T-helper 1 cell treated with Interleukin-12 subunit alpha and Interleukin-12 subunit beta and Interleukin-4 antibody, amounts not matched to agents 30 ng/mL and 1 ng/mL, for 36 hours (primary cell): Measurements from ENCODE around the gene PSAP. TPM values are rescaled to one million over a fixed set of nuclear protein-coding genes. Genes with fewer than 3 reads are reported as not detected.

Experiments
- intact Hi-C: fragments of 100-400 bp; cut with micrococcal nuclease; formaldehyde crosslinking; loops from one replicate; pipeline ENCODE4 v1.15.1; 2024
- total RNA-seq: library from RNA; stranded (reverse); gene quantifications from 2 replicates; pipeline ENCODE4 v1.2.3, GENCODE V29; 2022

PSAP gene
- total RNA-seq, 1 donor from 2014 or later, result 188 TPM

DNA sequence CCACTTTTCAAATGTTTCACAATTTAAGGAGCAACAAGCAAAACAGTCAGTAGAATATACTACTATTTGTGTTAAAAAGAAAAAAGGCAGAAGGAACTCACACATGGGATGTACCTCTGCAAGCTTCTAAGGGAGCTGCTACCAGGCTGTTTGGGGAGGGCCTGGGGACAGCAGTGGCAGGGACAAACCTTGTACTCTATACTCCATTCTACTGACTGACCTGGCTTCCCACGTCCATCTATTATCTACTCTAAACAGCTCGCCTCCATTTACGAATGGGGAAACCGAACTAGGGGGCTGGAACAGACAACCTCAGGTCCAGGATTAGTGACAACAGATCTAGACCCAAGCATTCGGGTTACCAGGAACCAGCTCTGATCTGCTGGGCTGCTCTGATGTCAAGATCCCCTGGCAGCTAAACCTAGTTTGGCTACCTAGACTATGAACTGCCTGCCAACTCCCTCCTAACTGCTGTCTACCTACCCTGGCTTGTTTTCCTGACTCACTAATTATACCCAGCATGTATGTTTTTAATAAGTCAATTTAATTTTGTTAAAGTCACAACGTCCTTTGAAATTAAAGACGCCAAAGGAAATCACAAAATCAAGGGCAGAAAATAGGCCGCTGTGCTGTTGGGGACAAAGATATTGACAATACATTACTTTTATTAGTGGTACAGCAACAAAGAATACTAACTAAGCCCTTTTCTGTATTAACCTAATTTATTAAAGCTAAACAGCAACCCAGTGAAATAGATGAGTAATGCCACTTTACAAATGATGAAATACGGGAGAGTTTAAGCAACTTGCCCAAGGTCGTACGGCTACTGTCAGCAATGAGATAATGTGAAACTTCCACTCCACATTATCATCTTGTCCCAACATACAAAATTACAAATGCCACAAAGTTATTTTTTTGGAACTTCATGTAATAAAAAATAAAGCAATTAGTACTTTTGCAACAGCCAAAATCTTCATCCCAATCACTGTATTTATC lies 5.3 kb downstream of the PSAP start:
- intact Hi-C loops, result no loop called here

DNA sequence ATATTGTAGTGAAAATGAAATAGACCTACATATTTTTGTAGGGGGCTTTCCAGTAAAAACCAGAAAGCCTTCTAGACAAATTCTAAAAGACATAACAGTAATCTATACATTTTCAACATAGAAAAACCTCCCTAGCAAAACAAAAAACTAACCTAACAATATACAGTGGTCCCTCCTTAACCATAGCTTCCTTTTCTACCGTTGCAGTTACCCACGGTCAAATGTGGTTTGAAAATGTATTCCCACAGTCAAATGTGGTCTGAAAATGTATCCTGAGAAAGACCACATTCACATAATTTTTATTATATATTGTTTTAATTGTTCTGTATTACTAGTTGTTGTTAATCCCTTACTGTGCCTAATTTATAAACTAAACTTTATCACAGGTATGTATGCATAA lies 6.4 kb downstream of the PSAP start:
- intact Hi-C loops, result no loop called here

DNA sequence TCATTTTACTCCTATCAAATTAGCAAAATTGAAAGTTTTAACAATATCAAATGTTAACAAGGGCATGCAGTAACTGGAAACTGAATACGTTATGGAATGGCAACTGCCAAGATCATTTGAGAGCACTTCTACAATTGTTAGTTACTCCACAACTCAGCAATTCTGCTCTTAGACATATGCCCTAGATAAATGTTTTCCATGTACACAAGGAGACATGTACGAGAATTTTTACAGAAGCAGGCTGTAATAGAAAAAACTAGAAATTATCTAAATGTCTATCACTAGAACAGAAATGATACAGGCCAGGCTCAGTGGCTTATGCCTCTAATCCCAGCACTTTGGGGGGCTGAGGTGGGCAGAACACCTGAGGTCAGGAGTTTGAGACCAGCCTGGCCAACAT lies 7.0 kb downstream of the PSAP start:
- intact Hi-C loops, result no loop called here

DNA sequence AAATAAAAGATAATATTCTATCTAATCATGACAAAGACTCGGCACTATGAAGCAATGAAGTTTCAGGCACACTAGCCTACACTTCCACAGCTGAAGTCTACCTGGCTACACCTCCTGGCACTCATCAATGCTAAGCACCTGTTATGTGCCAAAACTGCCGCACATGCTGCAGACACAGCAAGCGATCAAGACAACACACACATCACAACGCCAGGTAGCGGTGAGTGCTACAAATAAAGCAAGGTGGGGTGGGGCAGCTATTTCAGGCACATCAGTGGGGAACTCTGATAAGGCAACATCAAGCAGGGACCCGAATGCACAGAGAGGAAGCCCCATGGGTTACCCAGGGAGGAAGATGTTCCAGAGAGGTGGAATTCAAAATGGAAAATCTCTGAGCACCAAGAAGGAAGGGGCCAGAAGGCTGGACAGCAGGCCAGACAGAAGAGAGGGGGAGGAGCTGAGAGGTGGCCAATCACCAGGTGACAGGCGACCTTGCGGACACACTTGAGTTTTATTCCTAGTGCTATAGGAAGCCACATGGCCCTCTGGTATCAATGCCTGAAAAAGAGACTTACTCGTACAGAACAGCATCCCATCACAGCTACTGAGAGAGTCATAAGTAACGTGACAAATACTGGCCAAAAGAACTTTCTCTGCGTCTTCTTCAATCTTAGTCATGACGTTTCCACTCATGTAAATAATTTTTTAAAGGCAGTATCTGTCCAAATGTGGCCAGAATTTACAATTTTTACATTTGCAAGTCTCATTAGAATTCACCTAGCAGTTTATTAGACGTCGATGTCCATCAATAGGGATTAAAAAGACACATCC lies 8.0 kb downstream of the PSAP start:
- intact Hi-C loops, result no loop called here

DNA sequence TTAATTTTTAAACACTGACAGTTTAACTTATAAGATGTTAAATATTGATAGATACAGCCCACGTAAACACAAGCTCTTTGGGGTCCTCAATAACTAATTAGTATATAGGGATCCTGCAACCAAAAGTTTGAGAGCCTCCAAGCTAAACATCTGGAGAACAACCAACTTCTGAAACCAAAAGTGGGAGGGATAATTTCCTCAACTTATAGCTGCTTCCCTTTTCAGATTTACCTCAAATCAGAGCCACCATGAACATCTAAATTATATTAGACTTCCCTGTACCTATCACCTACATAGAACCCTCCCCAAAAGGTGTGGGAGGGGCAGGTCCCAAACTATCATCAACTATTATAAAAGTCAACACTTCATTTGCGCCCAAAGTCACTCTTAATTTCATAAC lies 8.6 kb downstream of the PSAP start:
- intact Hi-C loops, result no loop called here

DNA sequence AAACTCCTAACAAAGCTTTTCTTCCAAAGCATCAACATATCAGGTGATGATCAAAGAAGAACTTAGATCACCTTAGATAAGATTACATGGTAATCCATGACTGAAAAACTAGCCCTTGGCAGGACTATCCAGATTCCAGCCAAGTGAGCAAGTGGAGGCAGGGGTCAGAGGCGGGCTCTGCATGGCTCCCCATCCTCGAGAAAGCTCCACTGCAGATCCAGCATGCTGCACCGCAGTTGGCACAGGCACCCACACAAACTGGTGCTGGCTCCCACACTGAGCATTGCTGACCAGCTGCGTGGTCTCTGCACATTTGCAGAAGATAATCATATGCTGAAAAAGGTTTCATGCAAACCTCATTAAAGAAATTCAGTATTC lies 10.1 kb downstream of the PSAP start:
- intact Hi-C loops, result no loop called here

DNA sequence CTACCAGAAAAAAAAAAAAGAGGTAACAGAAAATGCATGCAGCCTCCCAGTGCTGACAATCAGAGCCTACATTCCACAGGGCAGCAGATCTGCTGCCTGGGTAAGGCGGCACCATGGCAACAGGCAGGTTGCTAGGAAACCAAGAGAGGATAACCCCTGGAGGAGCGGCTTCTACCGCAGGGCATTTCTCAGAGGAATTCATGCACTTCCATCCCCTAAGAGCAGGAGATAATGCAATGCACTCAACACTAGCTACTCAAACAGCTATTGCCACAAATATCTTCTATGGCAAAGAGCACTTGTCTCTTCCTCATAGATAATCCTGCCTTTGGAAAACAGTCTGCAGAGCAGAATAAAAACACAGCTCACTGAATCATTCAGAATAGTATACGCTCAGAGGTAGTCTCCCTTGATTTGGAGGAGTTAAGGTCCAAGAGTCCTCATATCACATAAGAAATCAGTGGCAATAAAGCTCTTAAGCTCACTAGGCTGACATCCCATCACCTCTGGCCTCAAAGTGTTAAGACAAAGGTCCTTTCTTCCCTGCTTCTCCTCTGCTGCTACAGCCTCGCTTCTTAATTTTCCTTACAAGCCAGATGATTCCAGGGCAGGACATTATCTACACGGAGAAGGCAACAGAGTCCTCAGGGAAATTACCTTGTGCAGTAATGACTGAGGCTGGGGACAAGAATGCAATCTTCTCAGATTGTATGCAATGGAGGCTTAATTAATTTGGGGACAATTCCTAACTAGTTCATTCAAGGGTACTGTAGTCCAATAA lies 10.7 kb downstream of the PSAP start:
- intact Hi-C loops, result no loop called here

DNA sequence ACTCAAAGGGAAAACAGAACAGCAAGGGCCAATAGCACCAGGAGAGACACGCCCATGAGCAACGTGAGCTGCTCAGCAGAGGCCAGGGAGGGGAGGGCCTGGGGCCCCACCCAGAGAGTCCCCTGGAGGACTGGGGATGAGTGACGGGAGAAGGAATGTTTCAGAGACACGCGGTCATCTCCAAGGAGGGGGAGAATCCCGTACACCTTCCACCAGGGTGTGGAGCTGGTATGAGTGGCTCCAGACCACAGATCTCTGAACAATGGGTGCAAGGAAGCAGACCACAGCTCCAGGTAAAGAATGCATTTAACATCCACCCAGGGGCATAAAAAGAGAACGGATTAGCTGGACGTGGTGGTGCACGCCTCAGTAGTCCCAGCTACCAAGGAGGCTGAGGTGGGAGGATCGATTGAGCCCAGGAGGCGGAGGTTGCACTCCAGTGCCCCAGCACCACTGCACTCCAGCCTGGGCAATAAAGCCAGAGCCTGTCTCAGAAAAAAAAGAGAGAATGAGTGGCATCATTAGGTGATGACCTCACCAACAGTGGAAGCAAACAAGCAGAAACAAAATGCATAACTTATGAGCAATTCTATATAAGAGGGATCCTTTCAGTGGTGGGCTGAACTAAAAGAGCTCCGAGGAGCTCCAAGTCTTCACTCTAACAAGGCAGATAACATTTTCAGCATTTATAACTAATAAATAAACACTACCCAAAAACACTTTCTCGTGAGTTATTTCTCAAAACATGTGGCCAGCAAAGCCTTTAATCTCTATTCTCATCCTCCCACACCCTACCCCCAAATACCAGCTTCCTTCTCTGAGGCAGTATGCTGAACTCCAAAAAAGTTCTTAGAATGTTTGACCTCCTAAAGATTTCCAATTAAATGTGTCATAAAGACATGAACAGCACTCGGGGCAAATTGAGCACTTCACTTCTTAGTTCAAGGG lies 12.5 kb downstream of the PSAP start:
- intact Hi-C loops, result no loop called here

DNA sequence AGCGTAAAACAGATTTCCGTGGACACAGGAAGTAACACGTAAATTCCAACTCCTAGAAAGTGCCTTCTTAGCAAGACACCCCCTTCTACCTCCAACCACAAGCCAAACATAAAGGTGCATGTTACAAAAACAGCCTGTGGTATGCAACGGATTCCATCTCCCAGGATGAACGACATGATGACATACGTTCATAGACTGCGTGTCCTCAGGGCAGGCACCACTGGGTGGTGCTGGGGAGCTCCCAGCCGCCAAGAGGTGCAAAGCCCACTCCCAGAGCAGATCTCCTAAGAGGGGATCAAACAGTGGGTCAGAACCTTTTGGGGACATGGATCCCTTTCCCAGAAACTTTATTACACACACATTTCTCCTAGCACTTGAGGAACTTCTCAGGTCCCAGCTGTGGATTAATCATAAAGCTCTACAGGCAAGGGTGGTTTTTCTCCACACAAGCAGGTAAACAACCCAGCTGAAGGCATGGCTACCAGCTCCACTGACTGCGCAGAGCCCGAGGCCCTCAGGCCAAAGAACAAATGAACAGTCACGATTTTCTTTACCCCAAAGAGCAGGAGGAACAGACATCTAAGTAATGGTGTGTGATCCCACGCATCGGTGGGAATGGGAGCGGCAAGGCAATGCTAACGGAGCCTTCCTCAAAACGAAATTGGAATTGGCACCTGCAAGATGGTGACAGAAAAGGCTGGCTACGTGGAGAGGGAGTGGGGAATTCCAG lies 13.8 kb downstream of the PSAP start:
- intact Hi-C loops, result loop anchor here (1.0 kb wide), 1 partner anchor 59 kb away; no protein-coding TSS in a partner anchor

DNA sequence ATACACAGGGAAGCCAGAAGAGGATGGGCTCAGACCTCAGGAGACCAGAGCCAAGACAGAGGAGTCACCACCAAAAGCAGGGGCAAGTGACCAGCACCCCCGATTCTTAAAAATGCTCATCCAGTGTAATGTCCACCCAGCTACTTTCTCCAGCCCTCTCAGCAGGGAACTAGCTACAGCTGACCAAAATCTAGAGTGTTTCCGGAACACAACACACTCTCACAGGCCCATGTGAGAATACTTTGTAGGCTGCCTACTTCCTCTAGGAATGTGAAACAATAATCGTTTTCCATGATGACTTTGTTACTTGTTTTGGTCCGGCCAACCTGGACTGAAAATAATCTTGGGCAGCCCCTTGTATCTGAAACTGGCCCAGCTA lies 14.5 kb downstream of the PSAP start:
- intact Hi-C loops, result no loop called here

DNA sequence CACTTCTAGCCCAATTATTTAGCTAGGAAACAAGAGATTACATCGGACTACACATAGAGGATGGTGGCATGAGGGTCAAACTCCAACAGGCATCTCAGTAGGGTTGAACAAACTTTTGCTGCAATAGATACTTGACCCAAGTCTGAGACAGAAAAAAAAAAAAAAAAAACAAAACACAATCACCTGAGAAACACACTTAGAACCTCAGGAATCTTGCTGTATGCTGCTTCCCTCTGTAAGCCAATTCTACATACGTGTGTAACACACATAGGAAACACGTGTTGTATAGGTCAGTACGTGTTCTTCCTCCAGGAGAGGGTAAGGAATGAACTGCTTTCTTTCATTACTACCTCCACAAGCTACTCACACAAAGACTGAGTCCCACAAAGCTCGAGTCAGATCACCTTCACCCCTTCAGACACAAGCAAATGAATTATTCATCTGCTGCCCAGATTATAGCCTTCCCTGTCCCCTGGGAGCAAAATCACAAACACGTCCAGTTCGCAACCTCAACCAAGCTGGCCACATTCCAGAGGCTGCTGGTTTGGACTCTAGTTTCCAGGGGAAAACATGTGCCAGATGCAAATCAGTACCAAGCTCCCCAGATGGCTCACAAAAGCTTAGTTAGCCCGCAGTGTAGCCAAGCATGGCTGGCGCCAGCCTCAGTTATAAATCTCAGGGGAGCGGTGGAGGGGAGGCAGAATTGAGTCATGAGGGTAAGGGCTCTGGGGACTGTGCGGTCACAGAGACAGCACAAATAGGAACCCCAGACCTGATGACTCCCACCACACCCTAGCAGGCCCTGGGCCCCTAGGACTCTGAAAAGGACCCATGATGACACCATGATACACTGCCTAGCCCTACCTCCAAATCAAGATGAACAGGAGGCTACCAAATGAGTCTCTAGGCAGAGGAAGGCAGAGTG lies 15.1 kb downstream of the PSAP start:
- intact Hi-C loops, result no loop called here

DNA sequence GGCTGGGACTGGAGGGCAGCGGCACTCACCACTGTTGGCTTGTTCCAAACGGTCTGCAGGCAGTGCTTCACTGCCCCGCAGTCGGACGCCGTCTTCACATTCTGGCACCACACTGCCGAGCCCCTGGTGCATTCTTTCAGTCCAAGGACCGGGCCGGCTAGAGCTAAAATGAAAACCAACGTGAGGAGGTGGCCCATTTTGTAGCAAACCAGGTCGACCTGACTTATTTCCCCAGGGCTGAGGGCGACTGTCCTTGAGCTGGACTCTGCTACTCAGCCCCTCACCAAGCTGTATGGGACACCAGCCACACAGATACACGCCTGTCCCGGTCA lies 16.7 kb downstream of the PSAP start:
- intact Hi-C loops, result no loop called here

DNA sequence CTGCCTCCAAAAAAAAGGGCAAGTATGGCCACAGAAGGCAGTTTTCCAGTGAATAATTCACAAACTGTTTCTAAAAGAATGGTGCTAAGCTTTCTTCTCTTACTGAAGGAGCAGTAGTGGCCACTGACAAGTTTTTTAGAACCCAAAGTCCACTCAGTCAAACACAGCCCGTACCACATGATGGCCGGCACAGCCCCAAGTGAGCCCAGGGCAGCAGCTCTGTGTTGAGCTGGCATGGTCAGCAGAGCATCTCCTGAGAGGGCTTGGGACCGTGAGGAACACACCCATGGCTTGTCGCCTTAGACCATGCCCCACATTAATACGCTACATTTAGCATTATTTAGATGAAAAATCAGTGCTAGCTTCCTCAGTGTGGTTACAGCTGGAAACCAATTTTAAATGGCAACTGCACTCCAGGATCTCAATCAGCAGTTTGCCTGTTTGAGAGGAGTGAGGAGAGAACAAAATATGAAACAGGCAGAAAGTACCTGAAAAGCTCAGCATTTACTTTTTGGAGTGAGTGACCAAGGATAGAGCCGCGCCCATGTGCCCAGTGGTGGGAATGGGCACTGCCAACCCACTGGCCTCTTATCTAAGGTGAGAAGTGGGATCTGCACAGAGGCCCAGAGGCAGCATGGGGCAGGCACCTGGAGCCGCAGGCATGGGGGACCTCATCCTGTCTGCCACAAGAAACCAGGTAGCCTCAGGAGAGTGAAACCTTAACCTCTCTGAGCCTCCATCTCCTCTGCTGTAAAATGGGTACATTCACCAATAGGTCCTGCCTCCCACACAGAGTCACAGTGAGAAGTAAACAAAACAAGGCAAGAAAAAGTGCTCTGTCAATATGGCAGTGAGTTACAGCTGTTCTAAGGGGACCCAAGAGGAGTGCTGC lies 17.4 kb downstream of the PSAP start:
- intact Hi-C loops, result loop anchor here (1.0 kb wide), 1 partner anchor 18 kb away; the partner anchor contains the start of gene PSAP

DNA sequence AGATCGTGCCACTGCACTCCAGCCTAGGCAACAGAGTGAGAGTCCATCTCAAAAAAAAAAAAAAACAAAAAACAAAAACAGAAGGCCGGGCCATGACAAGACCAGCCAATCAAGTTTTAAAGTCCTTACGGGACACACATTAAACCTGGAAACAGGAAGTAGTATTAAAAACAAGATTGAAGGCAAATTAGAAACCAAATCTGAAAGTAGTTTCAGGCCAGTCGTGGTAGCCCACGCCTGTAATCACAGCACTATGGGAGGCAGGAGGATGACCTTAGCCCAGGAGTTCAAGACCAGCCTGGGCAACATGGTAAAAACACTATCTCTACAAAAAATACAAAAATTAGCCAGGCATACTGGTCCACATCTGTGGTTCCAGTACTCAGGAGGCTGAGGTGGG lies 18.1 kb downstream of the PSAP start:
- intact Hi-C loops, result loop anchor here (1.0 kb wide), 1 partner anchor 18 kb away; the partner anchor contains the start of gene PSAP

DNA sequence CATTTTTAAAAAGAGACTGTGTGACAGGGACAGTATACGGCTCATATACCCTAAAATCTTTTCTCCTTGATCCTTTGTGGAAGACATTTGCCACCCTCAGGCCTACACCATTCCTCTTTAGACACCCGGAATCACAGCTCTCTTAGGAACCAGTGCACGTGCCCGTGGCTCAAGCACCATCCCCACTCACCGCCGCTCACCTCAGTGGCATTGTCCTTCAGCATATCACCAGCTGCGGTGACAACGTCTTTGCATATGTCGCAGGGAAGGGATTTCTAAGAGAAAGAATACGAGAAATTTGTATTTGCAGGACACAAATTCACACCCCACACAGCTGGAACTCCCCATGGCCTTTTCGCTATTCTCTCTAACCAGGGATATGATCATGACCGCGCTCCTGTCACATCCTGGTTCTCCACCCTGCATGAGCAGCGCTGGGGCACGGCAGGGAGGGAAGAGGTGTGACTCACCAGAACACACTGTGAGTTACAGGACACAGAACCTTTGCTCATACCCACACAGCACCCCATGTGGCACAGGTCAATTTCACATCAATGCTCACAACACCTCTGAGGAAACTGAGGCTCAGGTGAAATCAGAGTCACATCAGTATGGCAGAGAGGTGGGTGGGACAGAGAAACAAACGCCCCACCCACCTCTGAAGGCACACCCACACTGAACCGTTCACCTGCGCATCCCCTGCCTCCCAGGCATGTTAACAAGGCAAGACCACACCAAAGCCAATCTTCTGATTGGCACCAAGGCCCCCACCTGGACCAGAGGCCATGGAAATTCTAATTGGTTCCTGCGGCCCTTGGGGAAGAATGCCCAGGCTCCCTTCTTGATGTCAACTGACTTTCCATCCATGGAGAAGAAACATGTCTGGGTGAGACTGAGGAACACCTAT lies 19.2 kb downstream of the PSAP start:
- intact Hi-C loops, result no loop called here

DNA sequence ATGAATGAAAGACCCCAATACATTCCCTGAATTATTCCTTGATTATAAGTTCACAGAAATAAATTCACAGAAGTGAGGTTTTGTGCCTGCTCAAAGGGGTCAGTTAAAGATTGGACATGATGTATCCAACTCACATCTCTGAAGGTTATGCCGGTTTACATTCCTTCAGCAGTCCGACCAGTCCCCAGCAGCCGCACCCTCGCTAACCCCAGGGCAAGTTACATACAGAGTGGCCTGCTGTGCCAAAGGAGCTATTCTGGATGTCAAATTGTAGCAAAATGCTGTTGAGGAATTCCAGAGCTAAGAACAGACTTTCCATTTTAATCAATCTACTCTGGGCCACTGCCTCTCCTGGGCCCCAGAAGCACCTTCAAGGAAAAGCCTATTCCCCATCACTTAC lies 20.3 kb downstream of the PSAP start:
- intact Hi-C loops, result no loop called here

DNA sequence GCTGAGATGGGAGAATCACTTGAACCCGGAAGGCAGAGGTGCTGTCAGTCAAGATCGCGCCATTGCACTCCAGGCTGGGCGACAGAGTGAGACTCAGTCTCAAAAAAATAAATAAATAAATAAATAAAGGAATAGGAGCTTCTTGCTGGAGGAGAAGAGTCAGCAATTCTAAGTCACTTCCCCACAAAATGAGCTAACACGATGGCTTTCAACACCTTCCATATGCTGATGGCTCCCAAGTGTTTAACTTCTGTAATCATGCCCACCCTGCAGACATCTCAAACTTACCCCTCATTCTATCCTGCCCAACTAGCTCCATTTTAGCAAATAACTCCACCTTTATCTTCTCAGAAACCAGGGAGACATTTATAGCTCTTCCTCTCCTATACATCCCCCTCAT lies 21.2 kb downstream of the PSAP start:
- intact Hi-C loops, result no loop called here
